ENCODE measurements around the gene FPR3.

The FPR3 gene

DNA sequence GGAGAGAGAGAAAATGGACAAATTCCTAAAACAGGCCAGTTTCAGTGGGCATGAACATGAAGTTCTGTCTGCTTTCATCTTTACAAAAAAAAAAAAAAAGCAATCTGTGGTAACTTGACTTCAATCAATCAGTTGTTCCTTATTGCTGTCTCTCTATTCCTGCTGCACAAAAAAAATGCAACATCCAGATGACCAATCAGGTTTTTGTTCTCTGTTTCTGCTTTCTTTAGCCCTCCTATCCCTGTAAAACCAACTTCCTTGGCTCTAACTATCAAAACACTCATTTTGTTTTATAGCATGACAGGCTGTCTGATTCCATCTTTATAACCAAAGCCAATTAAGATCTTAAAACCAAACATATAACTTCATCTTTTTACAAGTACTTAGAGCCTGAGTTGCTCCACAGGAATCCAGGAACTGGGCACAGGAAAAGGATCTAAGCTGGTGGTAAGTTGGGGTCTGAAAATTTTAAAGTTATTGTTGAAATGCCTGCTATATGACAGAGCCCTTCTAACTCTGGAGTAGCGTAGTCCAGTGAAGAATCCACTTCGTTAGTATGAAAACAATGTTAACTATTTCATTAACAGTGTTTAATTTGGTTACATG is at the start of gene FPR3:
Gene FPR3 (plus strand): TSS at position 273 of the 606 bp plus-strand sequence. CDS start 28,592 bp downstream, outside the sequence.
- H3K36me3 ChIP-seq (ENCODE audit: control insufficient read depth in 5 of 5, insufficient read depth in 5 of 5, low read length in 5 of 5) = no peaks in the 10 kb centered on the region
- H3K4me3 ChIP-seq (ENCODE audit: low read depth in 1 of 5, low read length in 5 of 5) = peak within 1 kb of the TSS; percentile 23 to 61 (median 45)
- peaks cover 0 to 11% (median 6%) of the 10 kb centered on the region in 5 donors for H3K27me3 ChIP-seq (ENCODE audit: control insufficient read depth in 5 of 5, insufficient read depth in 4 of 5, low read length in 5 of 5)
- H3K27ac ChIP-seq (ENCODE audit: low read depth, low read length) = no peak within 1 kb of the TSS
- H3K4me1 ChIP-seq (ENCODE audit: control insufficient read depth in 5 of 5, insufficient read depth in 5 of 5, low read length in 5 of 5) = peaks cover 2 to 13% (median 11%) of the 10 kb centered on the region in 5 donors
- no peak within 1 kb of the TSS for H3K9ac ChIP-seq (ENCODE audit: low read length in 5 of 5)
- peaks cover 0 to 5% (median 0%) of the 10 kb centered on the region in 5 donors for H3K9me3 ChIP-seq (ENCODE audit: control insufficient read depth in 5 of 5, low read length in 5 of 5)

DNA sequence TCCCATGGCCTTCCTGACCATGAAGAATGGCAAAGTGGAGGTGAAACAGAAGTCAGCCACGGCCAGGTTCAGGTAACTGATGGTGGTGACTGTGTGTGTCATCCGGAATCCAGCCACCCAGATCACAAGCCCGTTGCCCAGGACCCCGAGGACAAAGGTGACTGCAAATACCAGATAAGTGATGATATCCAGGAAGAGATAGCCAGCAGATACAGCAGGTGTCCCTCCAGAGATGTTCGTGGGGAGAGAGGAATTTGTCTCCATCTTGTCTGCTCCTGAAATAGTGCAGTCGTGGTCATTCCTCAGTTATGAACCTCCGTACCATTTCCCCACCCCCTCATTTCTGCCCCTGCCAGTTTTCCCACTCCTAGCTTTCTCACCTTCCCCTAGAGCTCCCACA is 48.2 kb upstream of the FPR3 start:
- Histone ChIP-seq H3K9ac (ENCODE audit: low read length in 5 of 5) (no peak overlapping the region), H3K4me3 (ENCODE audit: low read depth in 1 of 5, low read length in 5 of 5) (no peak overlapping the region), H3K27ac (ENCODE audit: low read depth, low read length) (no peak overlapping the region), H3K36me3 (ENCODE audit: control insufficient read depth in 5 of 5, insufficient read depth in 5 of 5, low read length in 5 of 5) (peaks cover 0 to 5% (median 0%) of the 10 kb centered on the region in 5 donors), H3K9me3 (ENCODE audit: control insufficient read depth in 5 of 5, low read length in 5 of 5) (no peaks in the 10 kb centered on the region), H3K4me1 (ENCODE audit: control insufficient read depth in 5 of 5, insufficient read depth in 5 of 5, low read length in 5 of 5) (no peaks in the 10 kb centered on the region), H3K27me3 (ENCODE audit: control insufficient read depth in 5 of 5, insufficient read depth in 4 of 5, low read length in 5 of 5) (peaks cover 0 to 4% (median 0%) of the 10 kb centered on the region in 5 donors)

DNA sequence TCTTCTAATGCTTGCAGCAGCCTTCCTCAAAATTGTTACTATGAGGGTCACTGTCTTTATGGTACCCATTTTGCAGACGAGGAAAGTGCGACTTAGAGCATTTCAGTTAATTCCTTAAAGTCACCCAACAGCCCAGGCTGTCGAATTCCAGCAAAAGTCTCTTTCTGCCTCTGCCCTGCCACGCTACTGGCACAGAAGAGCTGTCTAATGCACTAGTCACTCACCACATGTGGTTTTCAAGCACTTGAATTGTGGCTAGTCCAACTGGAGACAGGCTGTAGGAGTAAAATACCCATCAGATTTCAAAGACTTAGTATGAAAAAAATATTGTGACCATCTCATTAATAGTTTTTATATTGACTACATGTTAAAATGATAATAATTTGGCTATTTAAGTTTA is 45.0 kb upstream of the FPR3 start:
- no peaks in the 10 kb centered on the region for H3K9me3 ChIP-seq (ENCODE audit: control insufficient read depth in 5 of 5, low read length in 5 of 5)
- H3K27ac ChIP-seq (ENCODE audit: low read depth, low read length) = no peak overlapping the region
- H3K27me3 ChIP-seq (ENCODE audit: control insufficient read depth in 5 of 5, insufficient read depth in 4 of 5, low read length in 5 of 5) = peaks cover 0 to 2% (median 0%) of the 10 kb centered on the region in 5 donors
- no peak overlapping the region for H3K9ac ChIP-seq (ENCODE audit: low read length in 5 of 5)
- H3K4me3 ChIP-seq (ENCODE audit: low read depth in 1 of 5, low read length in 5 of 5) = no peak overlapping the region
- peaks cover 0 to 4% (median 0%) of the 10 kb centered on the region in 5 donors for H3K4me1 ChIP-seq (ENCODE audit: control insufficient read depth in 5 of 5, insufficient read depth in 5 of 5, low read length in 5 of 5)
- H3K36me3 ChIP-seq (ENCODE audit: control insufficient read depth in 5 of 5, insufficient read depth in 5 of 5, low read length in 5 of 5) = peaks cover 0 to 5% (median 0%) of the 10 kb centered on the region in 5 donors

DNA sequence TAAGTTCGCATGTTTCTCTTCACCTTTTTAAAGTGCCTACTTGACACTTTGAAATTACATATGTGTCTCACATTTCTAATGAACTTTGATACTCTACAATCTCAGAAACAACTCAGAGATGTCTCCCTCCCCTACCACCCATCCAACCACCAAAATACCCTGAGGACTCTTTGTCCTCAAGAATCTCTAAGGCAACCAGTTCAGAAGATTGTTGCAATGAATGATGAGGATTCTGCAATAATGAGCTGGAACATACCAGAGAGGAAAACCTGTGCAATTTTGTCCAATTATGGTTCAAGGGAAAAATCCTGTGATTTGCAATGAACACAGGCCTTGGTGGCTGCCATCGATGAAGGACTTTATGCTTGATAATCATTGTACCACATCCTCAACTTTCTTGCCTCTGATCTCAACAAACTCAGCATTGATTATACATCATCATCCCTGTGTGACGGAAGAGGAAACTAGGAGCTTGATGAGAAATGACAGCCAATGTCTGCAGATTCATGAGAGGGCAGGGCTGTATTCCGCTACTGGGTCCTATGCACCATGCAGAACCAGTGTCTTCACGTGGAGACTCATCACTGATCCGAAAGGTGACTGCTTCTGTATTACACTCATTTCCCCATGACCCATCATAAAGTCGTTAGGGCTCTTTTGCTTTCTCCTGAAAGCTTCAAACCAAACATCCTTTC is 44.4 kb upstream of the FPR3 start:
- Histone ChIP-seq H3K4me3 (ENCODE audit: low read depth in 1 of 5, low read length in 5 of 5) (peak overlapping the region in 2 of 5 donors; percentile 0 to 29), H3K4me1 (ENCODE audit: control insufficient read depth in 5 of 5, insufficient read depth in 5 of 5, low read length in 5 of 5) (peaks cover 0 to 4% (median 0%) of the 10 kb centered on the region in 5 donors), H3K27me3 (ENCODE audit: control insufficient read depth in 5 of 5, insufficient read depth in 4 of 5, low read length in 5 of 5) (peaks cover 0 to 5% (median 0%) of the 10 kb centered on the region in 5 donors), H3K27ac (ENCODE audit: low read depth, low read length) (no peak overlapping the region), H3K36me3 (ENCODE audit: control insufficient read depth in 5 of 5, insufficient read depth in 5 of 5, low read length in 5 of 5) (peaks cover 0 to 5% (median 0%) of the 10 kb centered on the region in 5 donors), H3K9me3 (ENCODE audit: control insufficient read depth in 5 of 5, low read length in 5 of 5) (no peaks in the 10 kb centered on the region), H3K9ac (ENCODE audit: low read length in 5 of 5) (no peak overlapping the region)

- Histone ChIP-seq H3K4me3 (ENCODE audit: low read depth in 1 of 5, low read length in 5 of 5) (peak within 1 kb of the TSS in 2 of 5 donors; percentile 0 to 29), H3K9me3 (ENCODE audit: control insufficient read depth in 5 of 5, low read length in 5 of 5) (no peaks in the 10 kb centered on the region), H3K36me3 (ENCODE audit: control insufficient read depth in 5 of 5, insufficient read depth in 5 of 5, low read length in 5 of 5) (peaks cover 0 to under 1% (median 0%) of the 10 kb centered on the region in 5 donors), H3K4me1 (ENCODE audit: control insufficient read depth in 5 of 5, insufficient read depth in 5 of 5, low read length in 5 of 5) (peaks cover 0 to 4% (median 0%) of the 10 kb centered on the region in 5 donors), H3K9ac (ENCODE audit: low read length in 5 of 5) (no peak within 1 kb of the TSS), H3K27ac (ENCODE audit: low read depth, low read length) (no peak within 1 kb of the TSS), H3K27me3 (ENCODE audit: control insufficient read depth in 5 of 5, insufficient read depth in 4 of 5, low read length in 5 of 5) (peaks cover 0 to 5% (median 3%) of the 10 kb centered on the region in 5 donors)
Observed at GRCh38 chr19:51751655-51752054, 43.3 kb upstream of the FPR3 start, which contains the start of gene FPR1. Gene FPR1, minus strand, starts transcription at chr19:51751878. Its CDS starts 4,884 bp downstream, at chr19:51746994.

- Histone ChIP-seq H3K4me1 (ENCODE audit: control insufficient read depth in 5 of 5, insufficient read depth in 5 of 5, low read length in 5 of 5) (peaks cover 0 to 4% (median 0%) of the 10 kb centered on the region in 5 donors), H3K9me3 (ENCODE audit: control insufficient read depth in 5 of 5, low read length in 5 of 5) (no peaks in the 10 kb centered on the region), H3K27me3 (ENCODE audit: control insufficient read depth in 5 of 5, insufficient read depth in 4 of 5, low read length in 5 of 5) (peaks cover 0 to 5% (median 3%) of the 10 kb centered on the region in 5 donors), H3K27ac (ENCODE audit: low read depth, low read length) (no peak overlapping the region), H3K4me3 (ENCODE audit: low read depth in 1 of 5, low read length in 5 of 5) (no peak overlapping the region), H3K9ac (ENCODE audit: low read length in 5 of 5) (no peak overlapping the region), H3K36me3 (ENCODE audit: control insufficient read depth in 5 of 5, insufficient read depth in 5 of 5, low read length in 5 of 5) (no peaks in the 10 kb centered on the region)
Observed at GRCh38 chr19:51754109-51754508, 40.8 kb upstream of the FPR3 start.

- no peaks in the 10 kb centered on the region for H3K36me3 ChIP-seq (ENCODE audit: control insufficient read depth in 5 of 5, insufficient read depth in 5 of 5, low read length in 5 of 5)
- H3K27ac ChIP-seq (ENCODE audit: low read depth, low read length) = no peak overlapping the region
- peaks cover 0 to 5% (median 3%) of the 10 kb centered on the region in 5 donors for H3K27me3 ChIP-seq (ENCODE audit: control insufficient read depth in 5 of 5, insufficient read depth in 4 of 5, low read length in 5 of 5)
- H3K9me3 ChIP-seq (ENCODE audit: control insufficient read depth in 5 of 5, low read length in 5 of 5) = no peaks in the 10 kb centered on the region
- H3K4me3 ChIP-seq (ENCODE audit: low read depth in 1 of 5, low read length in 5 of 5) = no peak overlapping the region
- no peak overlapping the region for H3K9ac ChIP-seq (ENCODE audit: low read length in 5 of 5)
- peaks cover 0 to 4% (median 0%) of the 10 kb centered on the region in 5 donors for H3K4me1 ChIP-seq (ENCODE audit: control insufficient read depth in 5 of 5, insufficient read depth in 5 of 5, low read length in 5 of 5)
Observed at GRCh38 chr19:51754770-51755169, 40.2 kb upstream of the FPR3 start.

DNA sequence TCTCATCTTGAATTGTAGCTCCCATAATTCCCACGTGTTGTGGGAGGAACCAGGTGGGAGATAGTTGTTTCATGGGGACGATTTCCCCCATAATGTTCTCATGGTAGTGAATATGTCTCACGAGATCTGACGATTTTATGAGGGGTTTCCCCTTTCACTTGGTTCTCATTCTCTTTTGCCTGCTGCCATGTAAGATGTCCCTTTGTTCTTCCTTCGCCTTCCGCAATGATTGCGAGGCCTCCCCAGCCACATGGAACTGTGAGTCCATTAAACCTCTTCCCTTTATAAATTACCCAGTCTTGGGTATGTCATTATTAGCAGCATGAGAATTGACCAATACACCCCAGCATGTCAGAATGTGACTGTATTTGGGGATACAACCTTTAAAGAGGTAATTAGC is 39.4 kb upstream of the FPR3 start:
- Histone ChIP-seq H3K4me3 (ENCODE audit: low read depth in 1 of 5, low read length in 5 of 5) (no peak overlapping the region), H3K36me3 (ENCODE audit: control insufficient read depth in 5 of 5, insufficient read depth in 5 of 5, low read length in 5 of 5) (no peaks in the 10 kb centered on the region), H3K4me1 (ENCODE audit: control insufficient read depth in 5 of 5, insufficient read depth in 5 of 5, low read length in 5 of 5) (peaks cover 0 to 4% (median 0%) of the 10 kb centered on the region in 5 donors), H3K27ac (ENCODE audit: low read depth, low read length) (no peak overlapping the region), H3K27me3 (ENCODE audit: control insufficient read depth in 5 of 5, insufficient read depth in 4 of 5, low read length in 5 of 5) (peaks cover 0 to 5% (median 3%) of the 10 kb centered on the region in 5 donors), H3K9me3 (ENCODE audit: control insufficient read depth in 5 of 5, low read length in 5 of 5) (no peaks in the 10 kb centered on the region), H3K9ac (ENCODE audit: low read length in 5 of 5) (no peak overlapping the region)

DNA sequence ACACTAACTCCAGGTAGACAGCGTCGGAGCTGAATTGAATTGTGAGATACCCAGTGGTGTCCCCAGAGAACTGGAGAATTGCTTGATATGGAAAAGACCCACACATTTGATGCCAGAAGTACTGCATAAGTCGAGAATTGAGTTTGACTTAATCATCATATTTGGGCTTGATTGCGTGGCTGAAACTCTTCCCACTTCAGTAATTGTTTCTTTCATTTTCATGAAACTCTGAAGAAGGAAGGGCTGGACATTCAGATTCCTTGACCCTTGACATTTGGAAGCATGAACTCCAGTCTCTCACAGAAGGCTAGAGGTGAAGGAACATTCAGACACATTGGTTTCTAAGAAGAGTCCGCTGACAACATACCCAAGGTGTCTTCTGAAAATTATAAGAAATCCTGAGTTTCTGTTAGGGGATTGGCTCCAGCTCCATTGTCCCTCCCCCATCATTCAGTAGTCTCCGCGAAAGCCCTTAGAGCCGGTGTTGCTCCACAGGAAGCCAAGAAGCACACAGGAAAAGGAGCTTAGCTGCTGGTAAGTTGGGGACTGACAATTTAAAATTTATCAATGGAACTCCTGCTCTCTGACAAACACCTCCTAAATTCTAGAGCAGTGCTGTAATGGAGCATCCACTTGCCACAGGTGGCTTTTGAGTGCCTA is 34.1 kb upstream of the FPR3 start, which contains the start of gene FPR2:
Gene FPR2 (plus strand): TSS at position 484 of the 660 bp plus-strand sequence. CDS start 7,479 bp downstream, outside the sequence.
- Histone ChIP-seq H3K9me3 (ENCODE audit: control insufficient read depth in 5 of 5, low read length in 5 of 5) (no peaks in the 10 kb centered on the region), H3K36me3 (ENCODE audit: control insufficient read depth in 5 of 5, insufficient read depth in 5 of 5, low read length in 5 of 5) (no peaks in the 10 kb centered on the region), H3K27ac (ENCODE audit: low read depth, low read length) (no peak within 1 kb of the TSS), H3K4me1 (ENCODE audit: control insufficient read depth in 5 of 5, insufficient read depth in 5 of 5, low read length in 5 of 5) (no peaks in the 10 kb centered on the region), H3K4me3 (ENCODE audit: low read depth in 1 of 5, low read length in 5 of 5) (no peak within 1 kb of the TSS), H3K27me3 (ENCODE audit: control insufficient read depth in 5 of 5, insufficient read depth in 4 of 5, low read length in 5 of 5) (peaks cover 3 to 9% (median 4%) of the 10 kb centered on the region in 5 donors), H3K9ac (ENCODE audit: low read length in 5 of 5) (no peak within 1 kb of the TSS)

Data from subcutaneous abdominal adipose tissue (tissue), 5 donors.